ENCODE data around the gene TSHZ2. TPM values are rescaled to one million over a fixed set of nuclear protein-coding genes. Genes with fewer than 3 reads are reported as not detected.

Gene TSHZ2
- total RNA-seq, 1 experiment from 2014 or later, result 2.3 TPM

- H3K36me3 Mint-ChIP-seq (ENCODE audit: insufficient read depth, unreplicated experiment), result no peaks in the 10 kb centered on the region
- no TSS peak for BruUV-seq (replicated peaks)
- no peaks in the 10 kb centered on the region for H3K27me3 Mint-ChIP-seq (ENCODE audit: insufficient read depth, unreplicated experiment)
- H3K9me3 Mint-ChIP-seq (ENCODE audit: unreplicated experiment), result no peaks in the 10 kb centered on the region
- peaks cover 38% of the 10 kb centered on the region for H3K4me1 Mint-ChIP-seq (ENCODE audit: insufficient read depth, unreplicated experiment)
- H3K4me3 Mint-ChIP-seq (ENCODE audit: unreplicated experiment), result peak overlapping the region; percentile 5
- ChIA-PET POLR2A (interaction anchor here (0.6 to 3.5 kb wide), 24 partner anchors 10 to 636 kb away, joined by 3 to 30 read pairs (median 4); no protein-coding TSS in a partner anchor), CTCF (interaction anchor here (0.6 to 1.4 kb wide), 14 partner anchors 9 to 773 kb away, joined by 3 to 4 read pairs (median 3); no protein-coding TSS in a partner anchor)
- DNase-seq (ENCODE audit: unreplicated experiment), result peak; percentile 88
- intact Hi-C loops (cut with micrococcal nuclease), result loop anchor here (1.0 to 2.0 kb wide), 2 partner anchors 20 to 29 kb away; partner anchors contain the start of gene TSHZ2
- peak overlapping the region; percentile 70 for H3K27ac Mint-ChIP-seq (ENCODE audit: low read depth, unreplicated experiment)
- no peak for TF ChIP-seq CTCF (IDR thresholded peaks at IDR 0.05; ENCODE audit: unreplicated experiment)
Measured at GRCh38 chr20:52943185-52943841, 28.8 kb upstream of the TSHZ2 start.

GRCh38 chr20:52945268-52945667 lies 26.9 kb upstream of the TSHZ2 start:
- intact Hi-C loops (cut with micrococcal nuclease), result no loop called here
- BruUV-seq (replicated peaks), result no TSS peak
- no peak for DNase-seq (ENCODE audit: unreplicated experiment)
- Mint-ChIP-seq H3K9me3 (ENCODE audit: unreplicated experiment) (no peaks in the 10 kb centered on the region), H3K36me3 (ENCODE audit: insufficient read depth, unreplicated experiment) (no peaks in the 10 kb centered on the region), H3K27ac (ENCODE audit: low read depth, unreplicated experiment) (peak overlapping the region; percentile 73), H3K4me1 (ENCODE audit: insufficient read depth, unreplicated experiment) (peaks cover 41% of the 10 kb centered on the region), H3K4me3 (ENCODE audit: unreplicated experiment) (no peak overlapping the region), H3K27me3 (ENCODE audit: insufficient read depth, unreplicated experiment) (no peaks in the 10 kb centered on the region)
- POLR2A ChIA-PET, result interaction anchor here (0.6 to 3.5 kb wide), 8 partner anchors 12 to 961 kb away, joined by 3 to 25 read pairs (median 4); no protein-coding TSS in a partner anchor
- CTCF ChIA-PET, result interaction anchor here (1.2 to 2.2 kb wide), 4 partner anchors 8 to 271 kb away, joined by 3 to 6 read pairs (median 4); no protein-coding TSS in a partner anchor
- TF ChIP-seq CTCF (IDR thresholded peaks at IDR 0.05; ENCODE audit: unreplicated experiment), result no peak

- Mint-ChIP-seq H3K36me3 (ENCODE audit: insufficient read depth, unreplicated experiment) (no peaks in the 10 kb centered on the region), H3K27me3 (ENCODE audit: insufficient read depth, unreplicated experiment) (no peaks in the 10 kb centered on the region), H3K27ac (ENCODE audit: low read depth, unreplicated experiment) (peak overlapping the region; percentile 73), H3K9me3 (ENCODE audit: unreplicated experiment) (no peaks in the 10 kb centered on the region), H3K4me1 (ENCODE audit: insufficient read depth, unreplicated experiment) (peaks cover 41% of the 10 kb centered on the region), H3K4me3 (ENCODE audit: unreplicated experiment) (no peak overlapping the region)
- BruUV-seq (replicated peaks), result no TSS peak
- peak; percentile 69 for DNase-seq (ENCODE audit: unreplicated experiment)
- CTCF ChIA-PET, result interaction anchor here (0.6 to 2.2 kb wide), 5 partner anchors 9 to 1224 kb away, joined by 3 to 6 read pairs (median 4); no protein-coding TSS in a partner anchor
- POLR2A ChIA-PET, result interaction anchor here (0.6 to 3.5 kb wide), 10 partner anchors 12 to 961 kb away, joined by 3 to 25 read pairs (median 4); no protein-coding TSS in a partner anchor
- intact Hi-C loops (cut with micrococcal nuclease), result no loop called here
- no peak for TF ChIP-seq CTCF (IDR thresholded peaks at IDR 0.05; ENCODE audit: unreplicated experiment)
Measured at GRCh38 chr20:52945862-52946522, 26.2 kb upstream of the TSHZ2 start.

GRCh38 chr20:52948491-52948890 lies 23.7 kb upstream of the TSHZ2 start:
- H3K4me3 Mint-ChIP-seq (ENCODE audit: unreplicated experiment), result no peak overlapping the region
- intact Hi-C loops (cut with micrococcal nuclease), result no loop called here
- H3K4me1 Mint-ChIP-seq (ENCODE audit: insufficient read depth, unreplicated experiment), result peaks cover 30% of the 10 kb centered on the region
- POLR2A ChIA-PET, result interaction anchor here (0.8 to 3.5 kb wide), 7 partner anchors 10 to 123 kb away, joined by 3 to 25 read pairs (median 6); no protein-coding TSS in a partner anchor
- no peaks in the 10 kb centered on the region for H3K9me3 Mint-ChIP-seq (ENCODE audit: unreplicated experiment)
- H3K27me3 Mint-ChIP-seq (ENCODE audit: insufficient read depth, unreplicated experiment), result no peaks in the 10 kb centered on the region
- no peaks in the 10 kb centered on the region for H3K36me3 Mint-ChIP-seq (ENCODE audit: insufficient read depth, unreplicated experiment)
- peak; percentile 63 for DNase-seq (ENCODE audit: unreplicated experiment)
- H3K27ac Mint-ChIP-seq (ENCODE audit: low read depth, unreplicated experiment), result peak overlapping the region; percentile 47
- no TSS peak for BruUV-seq (replicated peaks)
- no peak for TF ChIP-seq CTCF (IDR thresholded peaks at IDR 0.05; ENCODE audit: unreplicated experiment)
- CTCF ChIA-PET, result interaction anchor here (0.6 to 2.7 kb wide), 5 partner anchors 9 to 370 kb away, joined by 3 to 6 read pairs (median 6); no protein-coding TSS in a partner anchor
